ENCODE results near the gene CAMK1G.

Gene CAMK1G

DNA sequence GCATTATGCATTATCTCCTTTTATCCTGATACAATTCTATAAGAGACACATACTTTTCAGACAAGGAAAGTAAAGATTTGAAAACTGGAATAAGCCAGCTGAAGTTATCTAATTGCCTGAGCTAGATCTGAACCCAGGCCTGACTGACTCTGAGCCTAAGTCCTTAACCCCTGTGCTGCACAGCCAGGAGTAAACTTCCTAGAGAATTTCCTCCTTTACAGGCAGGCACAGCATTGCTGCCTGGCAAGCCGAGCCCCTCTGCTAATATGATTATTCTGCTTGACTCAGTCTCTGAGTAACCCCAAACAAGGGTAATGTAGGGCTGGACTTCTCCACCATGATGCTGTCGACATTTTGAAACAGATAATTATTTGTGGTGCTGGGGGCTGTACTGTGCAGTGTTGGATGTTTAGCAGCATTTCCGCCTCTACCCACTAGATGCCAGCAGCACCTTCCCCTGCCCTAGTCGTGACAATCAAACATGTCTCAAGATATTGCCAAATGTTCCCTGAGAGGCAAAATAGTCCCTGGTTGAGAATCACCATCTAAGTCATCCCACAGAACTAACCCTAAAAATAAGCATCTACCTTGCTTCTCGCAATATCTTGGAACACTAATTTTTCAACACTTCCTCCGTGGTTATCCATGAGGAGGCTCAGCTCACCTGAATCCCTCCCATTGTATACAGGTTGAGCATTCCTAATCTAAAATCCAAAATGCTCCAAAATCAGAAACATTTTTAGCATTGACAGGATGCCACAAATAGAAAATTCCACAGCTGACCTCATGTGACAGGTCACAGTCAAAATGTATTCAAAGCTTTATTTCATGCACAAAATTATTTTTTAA lies 18.5 kb downstream of the CAMK1G start:
- peak; percentile 87 for DNase-seq (ENCODE audit: low spot score)

GRCh38 chr1:209603877-209604276 lies 20.4 kb downstream of the CAMK1G start:
- DNase-seq (ENCODE audit: low spot score), result no peak

GRCh38 chr1:209607102-209607794 lies 23.7 kb downstream of the CAMK1G start:
- DNase-seq (ENCODE audit: low spot score), result no peak

- no peak for DNase-seq (ENCODE audit: low spot score)
Observed at GRCh38 chr1:209607795-209608178, 24.3 kb downstream of the CAMK1G start.

DNA sequence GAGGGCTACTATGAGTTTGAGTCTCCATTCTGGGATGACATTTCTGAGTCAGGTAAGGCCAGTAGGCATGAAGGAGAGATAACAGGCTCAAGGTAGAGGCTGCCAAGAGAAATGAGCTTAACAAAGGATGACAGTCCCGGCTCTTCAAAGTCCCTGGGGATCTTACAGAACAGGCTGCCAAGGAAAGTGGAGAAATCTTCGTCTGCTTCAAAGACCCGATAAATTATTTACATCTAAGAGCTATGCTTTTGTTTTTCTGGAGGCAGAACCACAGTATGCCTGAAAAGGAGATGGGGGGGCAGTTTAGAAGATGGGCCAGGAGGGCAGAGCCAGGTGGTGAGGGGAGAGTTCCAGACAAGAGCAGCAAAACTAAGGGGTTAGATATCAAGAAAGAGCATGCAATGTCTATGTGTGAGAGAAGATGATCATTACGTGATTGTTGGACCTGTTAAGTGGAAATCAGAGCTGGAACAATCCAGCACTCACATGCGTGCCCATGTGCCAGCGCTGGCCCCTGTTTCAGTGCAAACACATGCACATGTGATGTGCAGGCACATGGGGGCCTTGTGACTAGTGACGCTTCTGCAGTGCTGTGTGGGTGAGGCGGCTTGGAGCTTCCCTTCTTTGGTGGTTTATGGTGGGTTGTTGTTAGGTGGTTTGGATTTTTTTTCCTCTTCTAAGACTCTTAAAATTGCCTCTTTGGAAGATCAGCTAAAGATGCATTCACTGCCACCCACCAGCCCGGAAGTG lies 25.7 kb downstream of the CAMK1G start:
- DNase-seq (ENCODE audit: low spot score), result peak; percentile 51

DNA sequence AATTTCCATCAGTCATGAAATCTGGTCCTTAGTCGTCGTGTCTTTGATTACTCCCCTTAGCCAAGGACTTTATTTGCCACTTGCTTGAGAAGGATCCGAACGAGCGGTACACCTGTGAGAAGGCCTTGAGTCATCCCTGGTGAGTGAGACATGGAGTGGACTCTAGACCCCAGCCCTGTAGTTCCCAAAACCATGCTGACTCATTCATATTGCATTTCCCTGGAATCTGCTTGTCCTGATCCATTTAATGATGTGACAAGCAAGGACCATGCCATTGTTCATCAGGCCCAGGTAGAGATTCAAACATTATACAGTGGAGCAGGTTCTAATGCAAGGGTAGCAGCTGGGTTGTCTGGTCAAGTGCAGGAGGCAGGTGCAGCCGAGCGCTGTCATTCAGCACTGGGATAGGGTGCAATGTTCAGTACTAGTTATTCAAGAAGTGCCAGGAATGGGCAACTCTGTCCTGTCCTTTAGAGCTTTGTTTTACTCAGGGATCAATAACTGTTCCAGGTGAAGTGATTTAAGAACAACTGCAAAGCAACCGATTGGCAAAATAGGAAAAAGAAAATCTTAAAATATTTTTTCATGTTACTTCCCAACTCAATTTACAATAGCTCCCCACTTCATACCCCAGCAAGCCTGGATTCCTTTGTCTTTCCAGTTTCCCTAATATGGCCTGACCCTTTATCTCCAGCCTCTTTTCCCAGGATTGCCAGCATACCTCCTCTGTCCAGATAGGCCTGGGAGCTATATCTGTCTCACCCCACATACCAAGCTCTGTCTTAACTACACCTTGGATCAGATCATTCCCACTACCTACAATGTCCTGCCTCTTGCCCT lies 26.5 kb downstream of the CAMK1G start:
- no peak for DNase-seq (ENCODE audit: low spot score)

GRCh38 chr1:209610631-209610905 lies 27.1 kb downstream of the CAMK1G start:
- DNase-seq (ENCODE audit: low spot score), result no peak

GRCh38 chr1:209611771-209612570 lies 28.5 kb downstream of the CAMK1G start:
- no peak for DNase-seq (ENCODE audit: low spot score)

GRCh38 chr1:209612646-209613399 lies 29.3 kb downstream of the CAMK1G start:
- no peak for DNase-seq (ENCODE audit: low spot score)

- DNase-seq (ENCODE audit: low spot score), result no peak
Observed at GRCh38 chr1:209613400-209614150, 30.1 kb downstream of the CAMK1G start.

DNA sequence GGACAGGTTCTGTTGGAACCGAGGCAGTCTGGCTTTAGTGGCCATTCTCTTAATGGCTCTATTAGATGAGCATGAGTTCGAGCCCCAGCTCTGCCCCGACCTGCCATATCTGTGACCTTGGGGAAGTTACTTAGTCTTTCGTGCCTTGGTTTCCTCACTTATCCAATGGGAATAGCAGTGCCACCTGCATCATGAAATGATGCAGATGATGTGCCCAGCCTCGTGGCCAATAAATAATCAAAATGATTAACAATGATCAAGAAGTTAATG lies 30.6 kb downstream of the CAMK1G start:
- DNase-seq (ENCODE audit: low spot score), result no peak

DNA sequence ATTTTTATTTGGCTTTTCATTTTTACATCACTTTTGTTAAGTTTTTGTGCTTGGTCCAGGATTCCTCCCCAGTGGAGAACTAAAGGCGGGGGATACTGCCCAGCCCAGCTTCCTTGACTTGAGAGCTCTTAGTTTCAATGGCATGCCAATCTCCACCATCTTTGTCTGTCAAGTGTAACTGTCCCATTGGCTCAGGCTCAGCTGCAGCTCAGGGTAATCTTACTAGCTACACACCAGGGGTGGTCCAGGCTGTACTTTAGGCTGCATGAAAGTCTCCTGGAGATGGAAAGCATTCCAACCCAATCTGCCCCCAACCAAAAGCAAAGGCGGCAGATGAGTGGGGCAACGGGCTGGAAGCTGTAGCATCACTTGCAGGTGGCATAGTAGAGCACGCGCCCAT lies 31.4 kb downstream of the CAMK1G start:
- no peak for DNase-seq (ENCODE audit: low spot score)

- no peak for DNase-seq (ENCODE audit: low spot score)
Observed at GRCh38 chr1:209616366-209617046, 33.0 kb downstream of the CAMK1G start.

DNA sequence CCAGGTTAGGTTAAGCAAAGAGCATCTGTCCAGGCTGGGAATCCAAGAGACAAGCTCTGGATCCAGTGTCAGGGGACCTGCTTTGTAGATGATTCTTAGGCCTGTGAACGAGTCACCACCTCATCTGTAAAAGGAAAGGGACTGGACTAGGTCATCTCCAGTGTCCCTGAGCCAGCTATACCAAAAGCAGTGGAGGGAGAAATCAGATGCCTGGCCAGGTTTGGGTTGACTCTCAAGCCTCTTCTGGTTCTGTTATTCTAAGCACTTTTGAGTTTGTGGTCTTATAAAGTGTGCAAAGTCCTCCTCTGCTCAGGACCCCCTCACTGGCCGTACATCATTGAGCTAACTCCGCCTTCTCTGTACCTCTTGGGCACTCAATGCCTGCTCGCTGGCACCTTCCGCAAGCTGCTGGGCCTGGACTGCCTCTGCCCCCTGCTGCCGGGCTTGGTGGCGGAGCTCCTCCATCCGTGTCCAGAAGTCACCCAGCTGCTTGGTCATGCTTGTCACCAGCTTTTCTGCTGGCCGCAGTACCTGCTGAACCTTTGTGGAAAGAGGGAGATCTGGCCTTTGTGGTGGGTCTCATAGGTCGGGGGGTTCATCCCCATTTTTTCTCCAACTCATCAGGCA lies 33.6 kb downstream of the CAMK1G start:
- DNase-seq (ENCODE audit: low spot score), result no peak

GRCh38 chr1:209617755-209618154 lies 34.2 kb downstream of the CAMK1G start:
- DNase-seq (ENCODE audit: low spot score), result no peak

DNA sequence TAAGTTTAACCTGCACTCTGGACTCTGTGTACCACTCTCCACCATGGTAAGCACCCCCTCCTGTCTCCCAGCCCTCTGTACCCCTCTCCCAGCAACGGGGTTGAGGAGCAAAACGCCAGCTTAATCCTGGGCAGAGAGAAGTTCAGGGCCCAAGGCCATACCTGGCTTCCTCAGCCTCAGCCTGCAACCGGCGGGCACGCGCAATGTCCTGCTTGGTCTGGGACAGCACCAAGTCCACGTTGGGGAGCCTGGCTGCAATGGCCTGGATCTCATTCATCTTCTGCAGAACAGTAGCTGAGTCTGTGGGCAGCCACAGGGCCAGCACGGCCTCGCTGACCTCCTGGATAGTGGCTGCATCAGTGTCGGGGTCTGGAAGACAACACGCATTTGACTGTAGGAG lies 34.8 kb downstream of the CAMK1G start:
- no peak for DNase-seq (ENCODE audit: low spot score)

DNA sequence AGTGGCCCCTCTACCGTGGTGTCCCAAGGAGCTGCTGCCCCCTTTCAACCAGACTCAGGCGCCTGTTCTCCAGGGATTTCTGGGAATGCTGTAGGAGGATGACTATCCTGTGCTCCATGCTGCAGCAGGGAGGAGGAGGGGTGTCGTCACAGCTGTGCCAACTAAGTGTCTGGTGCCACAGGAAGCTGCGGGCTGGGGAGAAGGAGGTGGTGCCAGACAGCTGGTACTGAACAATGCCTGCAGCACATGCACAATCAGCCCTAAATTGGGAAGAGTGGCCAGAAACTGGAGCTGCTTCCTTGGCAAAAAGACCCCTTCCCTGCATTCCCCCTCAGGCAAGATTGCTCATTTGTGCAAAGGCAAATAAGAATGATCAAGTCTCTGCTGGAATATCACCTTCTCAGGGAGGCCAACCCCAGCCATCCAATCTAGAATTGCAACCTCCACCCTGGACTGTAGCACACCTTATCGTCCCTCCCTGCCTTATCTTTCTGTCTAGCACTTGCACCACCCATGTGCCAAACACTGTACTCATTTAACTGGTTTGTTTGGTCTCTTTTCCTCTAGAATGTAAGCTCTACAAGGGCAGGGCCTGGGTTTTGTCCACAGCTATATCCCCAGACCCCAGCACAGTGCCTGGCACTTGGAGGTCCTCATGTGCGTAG lies 35.4 kb downstream of the CAMK1G start:
- peak; percentile 92 for DNase-seq (ENCODE audit: low spot score)

- no peak for DNase-seq (ENCODE audit: low spot score)
Observed at GRCh38 chr1:209619696-209620486, 36.4 kb downstream of the CAMK1G start.

Data from Ammon's horn (tissue), 1 donor.